ENCODE measurements around the gene ZSCAN10. TPM values are rescaled to one million over a fixed set of nuclear protein-coding genes. Genes with fewer than 3 reads are reported as not detected.

The ZSCAN10 gene
- total and polyA plus RNA-seq, 2 of the 13 experiments (the other 11 are each of a cell fraction or from before 2014, with no cell fraction given) = not detected

- TF ChIP-seq REST (IDR thresholded peaks at IDR 0.05; ENCODE audit: borderline replicate concordance in 1 of 2, low read depth in 1 of 2, low read length in 2 of 2) = no peak; a peak in 1 of 4 replicates
- peak; percentile 74; the same call in 1 of the 2 replicates for TF ChIP-seq ZBED4 (CRISPR knock-in tag; IDR thresholded peaks at IDR 0.05; ENCODE audit: borderline replicate concordance)
- TF ChIP-seq FOXK1 (CRISPR knock-in tag; IDR thresholded peaks at IDR 0.05; ENCODE audit: borderline replicate concordance, low read depth) = peak; percentile 54; the same call in 1 of the 2 replicates
- TF ChIP-seq, protein P1, sequence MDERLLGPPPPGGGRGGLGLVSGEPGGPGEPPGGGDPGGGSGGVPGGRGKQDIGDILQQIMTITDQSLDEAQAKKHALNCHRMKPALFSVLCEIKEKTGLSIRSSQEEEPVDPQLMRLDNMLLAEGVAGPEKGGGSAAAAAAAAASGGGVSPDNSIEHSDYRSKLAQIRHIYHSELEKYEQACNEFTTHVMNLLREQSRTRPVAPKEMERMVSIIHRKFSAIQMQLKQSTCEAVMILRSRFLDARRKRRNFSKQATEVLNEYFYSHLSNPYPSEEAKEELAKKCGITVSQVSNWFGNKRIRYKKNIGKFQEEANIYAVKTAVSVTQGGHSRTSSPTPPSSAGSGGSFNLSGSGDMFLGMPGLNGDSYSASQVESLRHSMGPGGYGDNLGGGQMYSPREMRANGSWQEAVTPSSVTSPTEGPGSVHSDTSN (CRISPR knock-in tag; IDR thresholded peaks at IDR 0.05) = no peak
- TF ChIP-seq, protein P2, sequence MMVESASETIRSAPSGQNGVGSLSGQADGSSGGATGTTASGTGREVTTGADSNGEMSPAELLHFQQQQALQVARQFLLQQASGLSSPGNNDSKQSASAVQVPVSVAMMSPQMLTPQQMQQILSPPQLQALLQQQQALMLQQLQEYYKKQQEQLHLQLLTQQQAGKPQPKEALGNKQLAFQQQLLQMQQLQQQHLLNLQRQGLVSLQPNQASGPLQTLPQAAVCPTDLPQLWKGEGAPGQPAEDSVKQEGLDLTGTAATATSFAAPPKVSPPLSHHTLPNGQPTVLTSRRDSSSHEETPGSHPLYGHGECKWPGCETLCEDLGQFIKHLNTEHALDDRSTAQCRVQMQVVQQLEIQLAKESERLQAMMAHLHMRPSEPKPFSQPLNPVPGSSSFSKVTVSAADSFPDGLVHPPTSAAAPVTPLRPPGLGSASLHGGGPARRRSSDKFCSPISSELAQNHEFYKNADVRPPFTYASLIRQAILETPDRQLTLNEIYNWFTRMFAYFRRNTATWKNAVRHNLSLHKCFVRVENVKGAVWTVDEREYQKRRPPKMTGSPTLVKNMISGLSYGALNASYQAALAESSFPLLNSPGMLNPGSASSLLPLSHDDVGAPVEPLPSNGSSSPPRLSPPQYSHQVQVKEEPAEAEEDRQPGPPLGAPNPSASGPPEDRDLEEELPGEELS (CRISPR knock-in tag; IDR thresholded peaks at IDR 0.05) = peak; percentile 32; the same call in 1 of the 2 replicates
- peak; percentile 36 for TF ChIP-seq ZNF605 (CRISPR knock-in tag; IDR thresholded peaks at IDR 0.05)
- TF ChIP-seq, protein P3, sequence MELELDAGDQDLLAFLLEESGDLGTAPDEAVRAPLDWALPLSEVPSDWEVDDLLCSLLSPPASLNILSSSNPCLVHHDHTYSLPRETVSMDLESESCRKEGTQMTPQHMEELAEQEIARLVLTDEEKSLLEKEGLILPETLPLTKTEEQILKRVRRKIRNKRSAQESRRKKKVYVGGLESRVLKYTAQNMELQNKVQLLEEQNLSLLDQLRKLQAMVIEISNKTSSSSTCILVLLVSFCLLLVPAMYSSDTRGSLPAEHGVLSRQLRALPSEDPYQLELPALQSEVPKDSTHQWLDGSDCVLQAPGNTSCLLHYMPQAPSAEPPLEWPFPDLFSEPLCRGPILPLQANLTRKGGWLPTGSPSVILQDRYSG (CRISPR knock-in tag; IDR thresholded peaks at IDR 0.05) = peak; percentile 25; the same call in 1 of the 2 replicates
- no peak for TF ChIP-seq ZNF777 (CRISPR knock-in tag; IDR thresholded peaks at IDR 0.05)
- no peak for TF ChIP-seq PBX3 (CRISPR knock-in tag; IDR thresholded peaks at IDR 0.05; ENCODE audit: borderline replicate concordance)
- no peak for TF ChIP-seq GPN1 (CRISPR knock-in tag; IDR thresholded peaks at IDR 0.05; ENCODE audit: borderline replicate concordance)
- TF ChIP-seq ZNF724P (CRISPR knock-in tag; IDR thresholded peaks at IDR 0.05; ENCODE audit: borderline replicate concordance) = peak; percentile 71; the same call in 1 of the 2 replicates
- peak; percentile 53; the same call in 1 of the 2 replicates for TF ChIP-seq ZSCAN29 (CRISPR knock-in tag; conservative IDR thresholded peaks at IDR 0.05)
- TF ChIP-seq ZNF329 (CRISPR knock-in tag; IDR thresholded peaks at IDR 0.05; ENCODE audit: low read depth) = no peak
- TF ChIP-seq EEA1 (CRISPR knock-in tag; IDR thresholded peaks at IDR 0.05; ENCODE audit: borderline replicate concordance) = no peak
Observed at GRCh38 chr16:3112058-3112880, 13.2 kb upstream of the ZSCAN10 start, which contains the start of gene ZNF205 (continued).
